ENCODE results near the gene LRWD1. TPM values are rescaled to one million over a fixed set of nuclear protein-coding genes. Genes with fewer than 3 reads are reported as not detected.

The LRWD1 gene
- total and polyA plus RNA-seq, 2 of the 4 experiments (the other 2 are of a cell fraction) = 20.3 to 27.2 TPM

DNA sequence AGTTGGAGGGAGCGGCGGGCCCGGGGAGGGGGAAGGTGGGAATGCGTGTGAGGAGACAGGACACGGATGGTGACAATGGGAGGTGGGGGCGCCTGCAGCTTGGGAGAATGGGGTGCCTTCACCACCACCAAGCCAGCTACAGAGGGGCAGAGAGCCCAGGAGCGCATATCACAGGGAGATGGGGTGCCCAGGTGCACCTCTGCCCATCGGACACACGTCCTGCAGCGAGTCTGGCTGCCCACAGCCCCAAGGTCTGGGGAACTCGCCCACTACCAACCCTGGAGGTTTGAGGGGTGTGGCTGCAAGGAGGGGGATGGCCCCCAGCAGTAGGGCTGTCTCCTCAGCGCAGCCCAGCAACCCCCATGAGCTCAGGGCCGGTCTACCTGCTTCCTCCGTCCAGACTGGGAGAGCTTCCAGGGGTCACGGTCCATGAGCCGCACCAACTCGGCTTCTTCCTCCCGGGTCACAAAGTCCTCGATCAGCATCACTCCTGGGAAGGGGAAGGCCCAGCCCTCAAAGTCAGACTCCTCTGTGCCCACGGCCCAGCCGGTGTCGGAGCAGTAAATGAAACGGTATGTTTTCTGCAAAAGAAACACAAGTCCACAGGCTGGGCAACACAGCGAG is 5.5 kb upstream of the LRWD1 start:
- Histone ChIP-seq H3K4me1 (ENCODE audit: control insufficient read depth, insufficient read depth, low read length) (peaks cover 12% of the 10 kb centered on the region), H3K27me3 (ENCODE audit: control insufficient read depth, insufficient read depth, low read length) (no peaks in the 10 kb centered on the region), H4K8ac (ENCODE audit: low read depth in 2 of 2, low read length in 2 of 2) (no peak overlapping the region), H3K36me3 (ENCODE audit: control insufficient read depth, insufficient read depth, low read length) (peaks cover 27% of the 10 kb centered on the region), H3K79me1 (ENCODE audit: low read depth in 1 of 2, low read length in 2 of 2) (peaks cover 14 to 47% of the 10 kb centered on the region in 2 experiments), H3K14ac (replicated peaks; ENCODE audit: low read depth, low read length) (no peak overlapping the region), H3K56ac (ENCODE audit: extremely low read depth, insufficient read depth, low read length) (no peak overlapping the region), H3K4ac (ENCODE audit: low read depth, low read length) (no peak overlapping the region), H2AK9ac (replicated peaks; ENCODE audit: low read depth, low read length, poor library complexity) (no peak overlapping the region), H3K9me1 (ENCODE audit: insufficient read depth, low read length) (peaks cover 5% of the 10 kb centered on the region; the same call in 1 of the 2 replicates), H3K23ac (ENCODE audit: low read depth, low read length) (no peak overlapping the region), H2BK20ac (ENCODE audit: low read depth, low read length) (no peak overlapping the region), H2BK5ac (ENCODE audit: low read depth, low read length, poor library complexity, severe bottlenecking) (no peak overlapping the region), H4K20me1 (ENCODE audit: insufficient read depth, low read length) (peaks cover 12% of the 10 kb centered on the region), H4K5ac (ENCODE audit: low read depth, low read length) (no peak overlapping the region), H3K9me3 (ENCODE audit: control insufficient read depth, insufficient read depth, low read length) (no peaks in the 10 kb centered on the region), H3K4me2 (ENCODE audit: low read depth, low read length) (no peak overlapping the region), H3K4me3 (ENCODE audit: insufficient read depth, low read depth, low read length) (no peak overlapping the region), H3K18ac (ENCODE audit: low read depth, low read length) (no peak overlapping the region), H4K91ac (ENCODE audit: insufficient read depth, low read depth, low read length) (no peak overlapping the region), H3K27ac (ENCODE audit: insufficient read depth, low read length) (no peak overlapping the region), H3K9ac (ENCODE audit: low read depth, low read length) (no peak overlapping the region), H2AFZ (replicated peaks; ENCODE audit: low read length, poor library complexity) (no peak overlapping the region), H2BK15ac (ENCODE audit: low read depth, low read length) (no peak overlapping the region), H2BK120ac (ENCODE audit: low read depth, low read length) (no peak overlapping the region), H2AK5ac (ENCODE audit: low read depth, low read length) (no peak overlapping the region)
- no peak for DNase-seq
- WGBS, 2 experiments (ENCODE audit: extremely low coverage in 2 of 2, insufficient read length in 1 of 2) = 89% methylated on average over 8 of the region's 24 CpGs; no CpG with 5 or more reads in 1 of the 2 experiments
- in situ Hi-C loops (cut with MboI; ENCODE audit: low sequenced_read_pairs) = no loop called here
- ATAC-seq (ENCODE audit: low read depth) = no peak
- dilution Hi-C loops (cut with HindIII; ENCODE audit: low sequenced_read_pairs, unreplicated experiment) = no loop called here
- TF ChIP-seq BHLHE40 (IDR thresholded peaks at IDR 0.05; ENCODE audit: low read depth, low read length) = no peak
- no peak for TF ChIP-seq MXI1 (IDR thresholded peaks at IDR 0.05; ENCODE audit: borderline replicate concordance, low read depth, low read length)
- TF ChIP-seq CEBPB (IDR thresholded peaks at IDR 0.05; ENCODE audit: low read depth, low read length) = no peak
- TF ChIP-seq, protein P1, sequence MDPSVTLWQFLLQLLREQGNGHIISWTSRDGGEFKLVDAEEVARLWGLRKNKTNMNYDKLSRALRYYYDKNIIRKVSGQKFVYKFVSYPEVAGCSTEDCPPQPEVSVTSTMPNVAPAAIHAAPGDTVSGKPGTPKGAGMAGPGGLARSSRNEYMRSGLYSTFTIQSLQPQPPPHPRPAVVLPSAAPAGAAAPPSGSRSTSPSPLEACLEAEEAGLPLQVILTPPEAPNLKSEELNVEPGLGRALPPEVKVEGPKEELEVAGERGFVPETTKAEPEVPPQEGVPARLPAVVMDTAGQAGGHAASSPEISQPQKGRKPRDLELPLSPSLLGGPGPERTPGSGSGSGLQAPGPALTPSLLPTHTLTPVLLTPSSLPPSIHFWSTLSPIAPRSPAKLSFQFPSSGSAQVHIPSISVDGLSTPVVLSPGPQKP (IDR thresholded peaks at IDR 0.05; ENCODE audit: borderline replicate concordance, low read depth, low read length) = no peak
- no peak for TF ChIP-seq RFX5 (IDR thresholded peaks at IDR 0.05; ENCODE audit: low read depth, low read length)
- TF ChIP-seq NFE2L2 (IDR thresholded peaks at IDR 0.05; ENCODE audit: low read depth, low read length) = no peak
- BruUV-seq (replicated peaks) = no TSS peak
- ChIA-PET POLR2A (ENCODE audit: unreplicated experiment) (no interaction called here), CTCF (no interaction called here)
- intact Hi-C loops (cut with micrococcal nuclease) = no loop called here

Data from IMR-90 (cell line).